Thoracic aorta (tissue), 2 donors: ENCODE results near the gene STC2. TPM values are rescaled to one million over a fixed set of nuclear protein-coding genes. Genes with fewer than 3 reads are reported as not detected.
A peak's percentile ranks its signal among the peaks of the same experiment; 100 is the strongest.

Experiments
- ATAC-seq: fragments of 150-250 bp; one replicate; pipeline ENCODE4 v1.8.0; 2017; ENCODE audit warnings: low read depth; ENCODE audit not compliant: insufficient number of reproducible peaks, low FRiP score
- DNase-seq: peaks from one replicate; pipeline ENCODE4 v3.0.0-alpha.2; 2020; ENCODE audit warnings: low spot score
- H3K27ac ChIP-seq, 2 donors: fragments of 200-600 bp; sonication (generic); 1 replicate in 1 of 2; 2 replicates in 1 of 2; pipeline ENCODE4 v1.5.1; 2016; ENCODE audit warnings: mild to moderate bottlenecking in 2 of 2, moderate library complexity in 2 of 2
- H3K27me3 ChIP-seq: fragments of 200-600 bp; sonication (generic); replicated peaks from 2 replicates; pipeline ENCODE4 v1.6.0; 2016; ENCODE audit warnings: mild to moderate bottlenecking; ENCODE audit not compliant: insufficient read depth
- H3K36me3 ChIP-seq: fragments of 200-600 bp; sonication (generic); one replicate; pipeline ENCODE4 v1.5.1; 2016
- H3K4me1 ChIP-seq, 2 donors: fragments of 200-600 bp; sonication (generic); 1 replicate in 1 of 2; 2 replicates in 1 of 2; pipeline versions ENCODE4 v1.5.1 to v1.6.0; 2016; ENCODE audit warnings: low read depth in 2 of 2, mild to moderate bottlenecking in 1 of 2; ENCODE audit not compliant: control insufficient read depth in 1 of 2
- H3K4me3 ChIP-seq: fragments of 200-600 bp; sonication (generic); 2 replicates; pipeline ENCODE4 v1.5.1; 2016; ENCODE audit warnings: mild to moderate bottlenecking
- H3K9me3 ChIP-seq: fragments of 200-600 bp; sonication (generic); 2 replicates; pipeline ENCODE4 v1.5.1; 2016
- total RNA-seq, 2 donors: library from RNA; depleted of rRNA; stranded (reverse); fragments of >200 nt; gene quantifications; one replicate each; pipeline versions ENCODE4 v1.1.0 to v1.2.3, GENCODE V29; 2016
- TF ChIP-seq, protein P1 (sequence below): fragments of 200-600 bp; sonication (generic); IDR thresholded peaks from one replicate; pipeline ENCODE4 v1.5.1; 2019; ENCODE audit warnings: antibody characterized with exemption

Gene STC2
- total RNA-seq, 2 donors from 2014 or later = 2.0 to 8.8 TPM

DNA sequence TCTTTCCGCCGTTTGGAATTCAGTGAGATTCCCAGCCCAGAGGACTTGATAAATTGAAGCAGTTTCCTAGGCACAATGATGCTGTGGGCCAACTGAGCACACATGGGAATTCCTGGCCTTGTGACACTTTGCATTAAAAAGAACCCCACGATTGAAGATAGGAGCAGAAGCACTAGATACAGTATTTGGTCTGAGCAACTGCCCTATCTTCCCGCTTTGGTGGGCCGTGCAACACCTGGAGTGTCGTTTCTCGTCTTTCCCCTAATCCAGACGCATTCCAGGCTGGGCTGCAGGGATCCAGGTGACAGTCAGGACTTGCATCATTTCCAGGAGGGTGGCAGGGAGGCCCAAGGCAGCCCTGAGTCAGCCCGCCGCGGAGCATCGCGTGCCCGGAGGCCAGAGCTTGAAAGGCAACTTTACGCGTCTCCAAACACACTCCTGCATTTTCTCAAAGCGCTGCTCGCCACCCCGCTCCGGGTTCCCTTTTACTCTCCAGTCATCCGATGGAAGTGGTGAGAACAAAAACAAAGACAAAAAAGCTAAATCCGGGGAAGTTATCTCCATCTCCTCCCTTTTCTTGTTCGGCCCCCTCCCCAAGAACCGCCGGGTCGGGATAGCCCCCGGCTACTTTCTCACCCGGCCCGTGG lies 753 bp upstream of the STC2 start:
- TF ChIP-seq, protein P1, sequence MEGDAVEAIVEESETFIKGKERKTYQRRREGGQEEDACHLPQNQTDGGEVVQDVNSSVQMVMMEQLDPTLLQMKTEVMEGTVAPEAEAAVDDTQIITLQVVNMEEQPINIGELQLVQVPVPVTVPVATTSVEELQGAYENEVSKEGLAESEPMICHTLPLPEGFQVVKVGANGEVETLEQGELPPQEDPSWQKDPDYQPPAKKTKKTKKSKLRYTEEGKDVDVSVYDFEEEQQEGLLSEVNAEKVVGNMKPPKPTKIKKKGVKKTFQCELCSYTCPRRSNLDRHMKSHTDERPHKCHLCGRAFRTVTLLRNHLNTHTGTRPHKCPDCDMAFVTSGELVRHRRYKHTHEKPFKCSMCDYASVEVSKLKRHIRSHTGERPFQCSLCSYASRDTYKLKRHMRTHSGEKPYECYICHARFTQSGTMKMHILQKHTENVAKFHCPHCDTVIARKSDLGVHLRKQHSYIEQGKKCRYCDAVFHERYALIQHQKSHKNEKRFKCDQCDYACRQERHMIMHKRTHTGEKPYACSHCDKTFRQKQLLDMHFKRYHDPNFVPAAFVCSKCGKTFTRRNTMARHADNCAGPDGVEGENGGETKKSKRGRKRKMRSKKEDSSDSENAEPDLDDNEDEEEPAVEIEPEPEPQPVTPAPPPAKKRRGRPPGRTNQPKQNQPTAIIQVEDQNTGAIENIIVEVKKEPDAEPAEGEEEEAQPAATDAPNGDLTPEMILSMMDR = no peak
- Histone ChIP-seq H3K4me1 (peaks cover 30 to 41% of the 10 kb centered on the region in 2 donors), H3K27ac (no peak overlapping the region), H3K27me3 (peaks cover 12% of the 10 kb centered on the region), H3K36me3 (no peaks in the 10 kb centered on the region), H3K9me3 (no peaks in the 10 kb centered on the region), H3K4me3 (peak overlapping the region; percentile 70)
- no peak for DNase-seq
- no peak for ATAC-seq

DNA sequence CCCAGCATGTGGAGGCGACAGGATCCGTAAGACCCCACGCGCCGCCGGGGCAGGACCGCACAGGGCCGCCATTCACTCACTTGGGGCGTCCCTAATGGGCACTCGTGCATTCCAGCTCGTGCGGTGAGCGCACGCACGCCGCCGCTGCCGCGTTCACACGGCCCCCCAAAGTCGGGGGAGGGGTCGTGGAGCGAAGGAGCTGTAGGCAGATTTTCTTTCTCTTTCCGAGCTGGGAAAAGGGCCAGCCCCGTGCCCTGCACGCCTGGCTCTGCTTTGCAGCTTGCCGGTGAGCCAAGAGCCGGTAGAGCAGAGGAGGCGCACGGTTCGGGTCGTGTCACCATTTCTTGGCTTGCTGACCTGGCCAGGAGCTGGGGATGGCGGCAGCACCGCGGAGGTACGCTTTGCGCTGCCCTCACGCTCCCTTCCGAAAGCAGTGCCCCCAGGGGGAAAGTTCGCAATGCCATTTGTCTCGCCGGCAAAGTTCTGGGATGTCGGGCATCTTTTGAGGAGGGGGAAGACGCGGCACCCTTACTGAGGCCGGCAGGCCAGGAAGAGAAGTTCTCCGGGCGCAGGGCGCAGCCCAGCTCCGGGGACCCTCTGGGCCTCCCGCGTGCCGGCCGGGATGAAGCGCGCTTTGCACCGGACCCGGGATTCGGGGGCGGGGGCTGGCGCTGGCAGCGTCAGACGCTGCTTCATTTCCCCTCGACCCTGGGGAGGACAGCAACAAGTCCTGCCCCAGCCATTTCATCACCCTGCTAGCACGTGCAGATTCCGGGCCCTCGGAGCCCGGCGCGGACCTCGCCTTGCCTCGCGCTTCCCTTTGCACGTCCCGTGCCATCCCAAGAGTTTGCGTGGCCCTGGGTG lies 898 bp downstream of the STC2 start:
- Histone ChIP-seq H3K36me3 (no peaks in the 10 kb centered on the region), H3K9me3 (no peaks in the 10 kb centered on the region), H3K27ac (no peak overlapping the region), H3K4me3 (peak overlapping the region; percentile 70), H3K4me1 (peaks cover 35 to 48% of the 10 kb centered on the region in 2 donors), H3K27me3 (peaks cover 12% of the 10 kb centered on the region)
- DNase-seq (no peak), ATAC-seq (no peak)
- TF ChIP-seq, protein P1 = no peak

DNA sequence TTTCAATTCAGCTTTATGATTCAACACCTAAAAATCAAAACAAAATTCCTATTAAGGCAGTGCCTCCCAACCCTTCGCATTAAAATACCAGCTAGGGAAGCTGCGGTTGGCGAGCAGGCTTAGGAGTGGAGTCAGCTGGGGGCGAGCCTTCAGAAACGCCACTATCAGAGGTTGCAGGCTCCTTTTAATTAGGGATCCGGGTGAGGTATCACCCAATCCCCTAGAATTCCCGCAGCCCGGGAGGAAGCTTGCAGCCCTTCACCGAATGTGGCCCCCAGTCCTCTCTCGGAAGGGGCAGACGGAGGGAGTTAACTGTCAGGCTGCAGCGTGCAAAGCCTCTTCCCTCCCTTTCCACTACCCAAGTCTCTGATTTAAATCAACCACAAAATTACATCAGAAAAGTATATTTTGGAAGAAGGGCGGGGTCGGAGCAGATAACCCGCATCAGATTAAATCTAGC lies 1.7 kb downstream of the STC2 start:
- Histone ChIP-seq H3K27ac (no peak overlapping the region), H3K36me3 (no peaks in the 10 kb centered on the region), H3K9me3 (no peaks in the 10 kb centered on the region), H3K4me3 (peak overlapping the region; percentile 70), H3K27me3 (peaks cover 12% of the 10 kb centered on the region), H3K4me1 (peaks cover 35 to 48% of the 10 kb centered on the region in 2 donors)
- ATAC-seq (no peak), DNase-seq (no peak)
- TF ChIP-seq, protein P1 = no peak

DNA sequence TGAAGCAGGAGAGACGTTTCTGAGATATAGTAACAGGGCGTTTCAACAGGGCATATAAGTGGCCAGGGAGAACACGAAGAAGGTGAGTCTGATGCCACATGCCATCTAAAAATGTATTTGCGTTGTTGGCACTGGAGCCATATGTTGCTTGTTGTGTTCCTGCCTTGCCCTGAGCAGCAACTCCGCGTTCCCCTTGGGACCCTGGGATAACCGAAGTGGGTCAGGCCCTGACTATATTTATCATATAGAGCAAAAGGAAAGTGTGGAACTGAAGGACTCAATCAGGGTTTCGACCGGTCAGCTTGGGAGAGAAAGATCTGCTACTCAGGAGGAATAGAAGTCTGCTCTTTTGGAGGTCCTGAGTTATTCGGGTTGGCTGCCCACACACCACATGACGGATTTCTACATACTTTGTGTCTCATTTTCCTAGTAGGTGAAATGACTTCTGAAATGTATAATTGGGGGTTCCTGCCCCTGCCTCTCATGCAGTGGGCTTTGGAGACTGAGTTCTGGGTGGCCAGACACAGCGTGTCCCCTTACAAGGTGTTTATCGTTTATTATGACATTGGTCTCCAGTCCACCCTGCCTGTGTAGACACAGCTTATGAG lies 3.0 kb downstream of the STC2 start:
- H3K4me1 ChIP-seq = peaks cover 35 to 52% of the 10 kb centered on the region in 2 donors
- ATAC-seq = no peak
- no peak overlapping the region for H3K4me3 ChIP-seq
- H3K27me3 ChIP-seq = peaks cover 12% of the 10 kb centered on the region
- DNase-seq = no peak
- H3K27ac ChIP-seq = no peak overlapping the region
- no peaks in the 10 kb centered on the region for H3K9me3 ChIP-seq
- TF ChIP-seq, protein P1 = no peak
- H3K36me3 ChIP-seq = no peaks in the 10 kb centered on the region
